Activated CD8-positive, alpha-beta memory T cell treated with anti-CD3 and anti-CD28 coated beads, Interleukin-2, amount 50 U/mL, for 48 hours (primary cell): ENCODE measurements around the gene COX7A2L.
A peak's percentile ranks its signal among the peaks of the same experiment; 100 is the strongest.
"Not testable (repeated sequence)": the region's sequence is repeated elsewhere in the genome, so short reads cannot be mapped to it uniquely, and the experiment has no call there.

Experiments used
- DNase-seq: peaks from one replicate; pipeline ENCODE4 v3.0.0-alpha.2; 2020

COX7A2L gene

DNA sequence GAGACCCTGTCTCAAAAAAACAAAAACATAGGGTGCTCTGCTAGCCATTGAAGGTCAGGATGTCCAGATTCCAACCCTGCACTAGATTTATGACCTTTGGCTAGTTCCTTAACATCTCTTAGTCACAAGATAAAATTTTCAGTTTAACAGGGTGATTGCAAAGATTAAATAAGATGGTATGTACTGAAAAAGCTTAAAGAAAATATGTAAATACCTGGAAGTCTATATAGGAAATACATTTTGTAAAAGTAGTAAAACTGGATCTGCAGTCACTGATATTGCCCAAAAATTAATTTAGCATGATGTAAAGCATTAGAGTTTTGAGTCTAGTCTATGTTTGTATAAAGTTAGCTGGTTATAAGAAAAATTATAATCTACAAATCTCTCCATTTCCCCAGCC, 5.4 kb upstream of the COX7A2L start:
- no peak for DNase-seq

DNA sequence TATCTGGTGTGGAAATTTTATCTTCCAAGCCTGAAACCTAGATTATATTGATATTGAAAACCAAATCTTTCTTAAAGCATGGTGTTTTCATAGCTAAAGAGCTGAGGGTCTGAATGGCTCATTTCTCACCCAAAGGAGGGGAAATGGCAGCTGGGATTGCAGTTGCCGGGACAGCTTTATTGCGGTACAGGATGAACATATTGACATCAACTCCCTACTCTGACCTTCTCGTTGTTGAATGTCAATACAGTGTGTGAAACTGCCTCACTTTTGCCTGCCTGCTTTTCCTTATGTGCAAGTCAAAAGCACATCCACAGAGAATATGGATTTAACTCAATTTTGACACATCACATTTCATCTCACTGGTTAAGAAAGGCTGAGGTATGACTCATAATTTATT, 3.6 kb upstream of the COX7A2L start:
- DNase-seq = no peak

DNA sequence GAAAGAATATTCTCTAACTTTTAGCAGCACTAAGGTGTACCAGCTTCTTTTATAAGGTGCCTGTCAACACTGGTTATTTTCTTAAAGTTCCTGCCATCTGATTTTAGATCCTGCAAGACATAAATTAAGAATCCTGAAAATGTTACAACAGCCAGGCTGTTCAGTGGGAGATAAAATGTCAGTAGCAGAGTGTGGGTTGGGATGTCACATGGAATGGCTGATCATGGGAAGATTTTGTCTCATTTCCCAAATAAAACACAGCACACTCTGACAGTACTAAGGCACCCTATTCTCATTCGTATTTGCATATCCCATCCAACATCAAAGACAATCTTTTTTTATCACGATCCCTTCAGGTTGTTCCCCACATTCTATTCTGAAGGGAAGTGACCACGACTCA, 2.4 kb upstream of the COX7A2L start:
- no peak for DNase-seq

DNA sequence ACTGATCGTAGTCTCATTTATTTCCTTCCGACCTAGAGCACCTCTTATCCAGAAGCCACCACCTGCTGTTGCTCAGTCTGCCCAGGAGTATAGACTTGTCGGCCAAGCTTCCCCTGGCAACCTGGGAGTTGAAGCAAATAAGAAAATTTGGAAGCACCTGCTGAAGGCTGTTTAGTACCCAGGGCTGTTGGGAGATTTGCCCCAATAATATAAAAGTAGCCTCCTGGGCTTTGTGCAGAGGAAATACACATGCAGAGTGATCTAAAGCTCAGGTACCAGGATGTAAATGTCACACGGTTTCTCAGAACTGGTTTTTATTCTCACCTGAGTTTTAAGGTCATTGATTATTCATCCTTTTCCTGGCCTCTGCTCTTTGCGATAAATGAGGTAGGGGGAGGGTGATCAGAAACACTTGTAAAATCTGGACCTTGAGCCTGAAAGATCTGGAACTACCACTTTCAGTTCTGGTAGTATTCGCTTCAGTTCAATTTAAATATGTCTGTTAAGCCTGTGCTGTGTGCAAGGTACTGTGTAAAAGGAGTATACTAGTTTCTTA, 789 bp upstream of the COX7A2L start:
- DNase-seq = no peak

DNA sequence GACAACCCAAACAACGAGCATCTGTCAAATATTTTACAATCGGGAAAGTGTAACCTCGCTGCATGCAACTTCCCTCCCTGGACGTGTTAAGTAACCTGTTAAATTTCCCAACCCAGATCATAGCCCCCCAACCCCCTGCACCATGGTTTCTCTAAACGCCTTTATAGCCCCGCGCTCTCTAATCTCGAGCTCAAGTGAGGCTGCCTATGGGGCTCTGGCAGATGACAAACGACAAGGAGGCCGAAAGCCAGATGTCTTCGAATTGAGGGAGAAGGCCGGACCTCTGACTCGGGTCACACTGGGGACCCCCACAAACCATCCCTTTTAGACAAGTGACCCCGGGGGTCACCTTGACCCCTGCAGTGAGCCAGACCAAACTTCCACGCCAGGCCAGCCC, 526 bp downstream of the COX7A2L start:
- no peak for DNase-seq

DNA sequence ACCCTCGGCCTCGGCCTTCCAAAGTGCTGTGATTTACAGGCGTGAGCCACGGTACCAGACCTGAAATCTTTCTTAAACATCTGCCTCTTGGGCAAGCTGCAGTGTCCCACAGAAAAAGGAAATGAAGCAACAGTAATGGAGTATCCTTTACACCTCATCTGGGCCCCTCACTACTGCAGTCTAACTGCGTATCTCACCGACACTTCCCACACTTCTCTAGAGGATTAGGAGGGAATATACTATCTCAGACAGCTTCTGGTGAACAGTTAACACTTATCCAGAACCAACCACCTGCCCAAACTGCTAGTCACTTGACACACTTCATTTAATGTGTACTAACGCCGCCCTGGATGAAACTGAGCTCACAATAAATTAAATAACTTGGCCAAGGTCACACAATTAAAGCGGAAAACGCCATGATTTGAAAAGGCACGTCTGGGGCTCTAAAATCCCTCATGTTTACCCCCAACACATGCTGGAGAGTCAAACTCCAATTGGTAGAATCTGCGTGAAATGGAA, 993 bp downstream of the COX7A2L start:
- peak; percentile 69 for DNase-seq

DNA sequence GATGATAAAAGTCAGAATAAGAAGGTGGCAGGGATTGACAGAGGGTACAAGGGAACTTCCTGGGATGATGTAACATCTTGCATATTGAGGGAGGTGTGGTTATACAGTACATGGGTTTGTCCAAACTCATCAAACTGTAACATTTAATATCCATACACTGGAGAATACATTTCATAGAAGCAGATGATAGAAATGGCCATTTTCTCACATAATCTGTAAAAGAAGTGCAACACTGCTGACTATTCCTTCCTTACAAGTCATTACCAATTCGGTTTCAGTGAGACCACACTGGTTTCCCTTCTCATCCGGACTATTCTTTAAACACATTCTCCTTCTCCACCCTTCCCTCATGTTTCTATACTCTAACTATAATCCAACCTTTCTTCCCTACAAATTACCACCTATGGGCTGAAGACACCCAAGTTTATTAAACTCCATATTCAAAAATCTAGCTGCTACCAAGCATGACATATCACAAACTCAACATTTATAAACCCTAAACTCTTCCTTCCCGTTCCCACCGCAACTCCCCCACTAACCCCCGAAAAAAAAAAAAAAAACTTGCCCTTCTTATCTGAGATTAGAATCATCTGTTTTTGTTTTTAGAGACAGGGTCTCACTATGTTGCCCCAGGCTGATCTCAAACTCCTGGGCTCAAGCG, 1.6 kb downstream of the COX7A2L start:
- DNase-seq = no peak

DNA sequence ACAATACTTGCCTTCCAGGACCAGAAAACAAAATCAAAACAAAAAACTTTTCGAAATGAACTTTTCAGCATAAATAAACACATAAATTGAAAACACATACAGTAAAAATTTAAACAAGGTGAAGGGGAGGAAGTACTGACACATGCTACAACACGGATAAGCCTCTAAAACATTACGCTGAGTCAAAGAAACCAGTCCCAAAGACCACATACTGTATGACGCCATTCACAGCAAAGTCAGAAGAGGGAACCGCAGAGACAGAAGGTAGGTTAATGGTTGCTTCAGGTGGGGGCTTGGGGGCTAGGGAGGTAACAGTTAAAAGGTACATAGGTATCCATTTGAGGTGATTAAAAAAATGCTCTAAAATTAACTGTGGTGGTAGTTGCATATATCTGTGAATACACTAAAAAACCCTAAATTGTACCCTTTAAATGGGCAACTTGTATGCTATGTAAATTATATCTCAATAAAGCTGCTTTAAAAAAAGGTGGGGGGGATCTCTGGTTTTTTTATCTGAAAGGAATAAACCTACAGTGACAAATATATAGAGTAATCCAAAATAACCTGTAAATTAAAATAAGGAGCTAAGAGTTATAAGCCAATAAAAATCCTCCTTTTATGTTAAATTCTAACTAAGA, 7.1 kb downstream of the COX7A2L start:
- no peak for DNase-seq

DNA sequence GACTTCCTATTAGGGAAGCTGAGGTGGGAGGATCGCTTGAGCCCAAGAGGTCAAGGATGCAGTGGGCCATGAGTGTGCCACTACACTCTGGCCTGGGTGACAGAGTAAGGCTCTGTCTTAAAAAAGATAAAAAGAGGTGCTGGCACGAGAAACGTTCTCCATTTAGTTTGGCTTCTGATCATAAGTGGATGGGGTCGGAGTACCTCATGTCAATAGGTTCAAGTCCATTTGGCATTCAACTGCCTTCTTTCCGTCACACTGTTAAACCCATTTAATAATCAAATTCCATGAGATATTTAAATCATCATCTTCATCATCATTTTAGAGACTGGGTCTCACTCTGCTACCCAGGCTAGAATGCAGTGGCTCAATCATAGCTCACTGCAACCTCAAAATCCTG, 9.2 kb downstream of the COX7A2L start:
- DNase-seq = no peak

DNA sequence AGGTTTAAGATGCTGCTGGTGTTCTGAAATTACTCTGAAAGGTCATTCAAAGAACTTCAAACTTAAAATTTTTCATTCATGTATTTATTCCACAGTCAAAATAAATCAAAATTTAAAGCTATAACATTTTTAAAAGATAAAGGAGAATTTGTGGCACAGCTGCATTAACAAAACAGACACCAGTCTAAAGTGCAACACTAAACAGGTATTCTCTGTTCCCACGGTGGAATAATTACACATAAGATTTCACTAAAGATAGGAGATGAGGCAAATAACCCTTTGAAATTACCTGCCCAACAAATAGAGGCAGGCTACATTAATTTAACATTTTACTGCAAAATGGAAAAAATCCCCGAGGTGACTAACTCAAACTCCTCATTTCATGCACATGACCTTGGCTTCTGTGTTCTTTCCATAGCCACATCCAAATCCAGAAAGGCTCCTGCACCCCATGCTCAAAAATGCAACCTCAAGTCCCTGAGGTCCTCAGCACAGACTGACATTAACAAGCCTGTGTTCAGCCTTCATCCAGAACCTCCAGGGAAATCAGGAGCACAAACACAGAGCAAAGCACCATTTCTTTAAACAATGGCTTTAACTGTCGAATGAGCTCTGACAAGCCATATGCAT, 10.5 kb downstream of the COX7A2L start:
- DNase-seq = no peak

DNA sequence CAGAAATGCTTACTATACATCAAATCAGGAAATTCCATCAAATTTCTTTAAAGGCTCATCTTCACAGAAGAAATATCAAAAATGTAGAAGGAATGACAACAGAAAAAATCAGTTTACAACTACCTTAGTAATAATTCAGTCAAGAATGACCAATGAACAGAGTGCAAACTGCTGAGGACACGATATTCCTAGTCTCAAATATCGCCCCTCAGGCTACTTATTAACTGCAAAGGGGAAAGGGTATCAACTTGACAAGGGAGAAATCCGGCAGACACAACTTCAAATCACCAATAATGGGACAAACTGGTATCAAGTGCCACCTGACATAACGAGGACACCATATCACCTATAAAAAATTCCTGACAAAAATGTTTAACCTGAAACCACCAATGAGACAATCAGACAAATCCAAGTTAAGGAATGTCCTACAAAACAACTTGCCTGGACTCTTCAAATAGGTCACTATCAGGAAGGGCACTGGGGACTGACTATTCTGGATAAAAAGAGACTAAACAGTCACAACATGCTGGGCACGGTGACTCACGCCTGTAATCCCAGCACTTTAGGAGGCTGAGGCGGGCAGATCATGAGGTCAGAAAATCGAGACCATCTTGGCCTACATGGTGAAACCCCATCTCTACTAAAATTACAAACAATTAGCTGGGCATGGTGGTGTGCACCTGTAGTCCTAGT, 12.8 kb downstream of the COX7A2L start:
- no peak for DNase-seq

DNA sequence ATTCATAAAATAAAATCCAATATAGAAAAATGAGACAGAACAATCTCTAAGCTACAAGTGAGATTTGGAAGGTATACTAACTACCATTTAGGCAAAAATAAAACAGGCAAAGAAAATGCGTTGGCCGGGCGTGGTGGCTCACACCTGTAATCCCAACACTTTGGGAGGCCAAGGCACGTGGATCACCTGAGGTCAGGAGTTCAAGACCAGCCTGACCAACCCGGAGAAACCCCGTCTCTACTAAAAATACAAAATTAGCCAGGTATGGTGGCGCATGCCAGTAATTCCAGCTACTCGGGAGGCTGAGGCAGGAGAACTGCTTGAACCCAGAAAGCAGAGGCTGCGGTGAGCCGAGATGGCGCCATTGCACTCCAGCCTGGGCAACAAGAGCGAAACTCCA, 13.5 kb downstream of the COX7A2L start:
- not testable (repeated sequence) for DNase-seq

DNA sequence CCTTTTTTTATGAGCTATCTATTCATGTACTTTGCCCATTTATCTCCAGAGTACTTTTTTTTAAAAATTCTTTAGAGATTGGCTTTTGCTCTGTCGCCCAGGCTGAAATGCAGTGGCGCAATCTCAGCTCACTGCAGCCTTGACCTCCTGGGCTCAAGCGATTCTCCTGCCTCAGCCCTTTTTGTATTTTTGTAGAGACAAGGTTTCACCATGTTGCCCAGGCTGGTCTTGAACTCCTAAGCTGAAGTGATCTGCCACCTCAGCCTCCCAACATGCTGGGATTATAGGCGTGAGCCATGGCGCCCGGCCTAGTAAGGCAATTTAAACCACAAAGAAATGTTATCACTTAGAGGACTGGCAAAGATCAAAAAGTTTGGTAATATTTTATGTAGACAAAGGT, 14.2 kb downstream of the COX7A2L start:
- not testable (repeated sequence) for DNase-seq

DNA sequence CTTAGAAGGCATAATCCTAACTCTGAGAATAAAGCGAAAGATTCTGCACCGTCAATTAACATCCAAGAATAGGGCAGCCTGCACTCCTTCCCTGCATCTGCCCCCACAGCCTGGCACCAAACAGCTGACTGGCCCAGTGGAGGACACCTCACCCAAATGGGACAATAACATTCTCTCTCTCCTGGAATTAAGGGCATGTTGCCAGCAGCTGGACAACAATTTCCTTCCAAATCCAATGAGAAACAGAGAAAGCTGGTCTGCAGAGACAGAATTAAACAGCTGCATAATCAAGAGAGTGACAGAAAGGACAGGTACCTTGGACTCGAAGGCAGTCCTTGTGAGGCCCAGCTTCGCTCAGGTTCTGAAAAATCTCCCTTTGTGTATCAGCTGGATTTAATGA, 15.0 kb downstream of the COX7A2L start:
- no peak for DNase-seq

DNA sequence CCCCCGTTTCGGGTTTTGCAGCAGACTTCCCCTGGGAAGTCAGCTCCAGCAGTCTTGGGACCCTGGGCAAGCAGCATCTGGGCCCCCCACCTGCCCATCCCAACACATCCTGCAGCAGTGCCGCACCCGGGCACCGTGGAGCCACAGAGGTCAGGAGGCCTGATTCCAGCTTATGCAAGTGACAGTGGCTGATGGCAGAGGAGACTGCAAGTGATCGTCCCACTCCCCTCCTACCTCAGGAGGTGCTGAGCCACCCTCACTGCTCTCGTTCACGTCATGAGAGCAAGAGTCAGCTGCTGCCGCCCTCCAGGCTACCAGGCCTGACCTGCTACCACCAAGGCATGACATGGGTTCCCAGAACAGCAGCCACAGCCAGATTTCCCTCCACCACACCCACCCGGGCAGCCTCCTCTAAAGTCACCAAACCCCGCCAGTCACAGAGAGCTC, 18.2 kb downstream of the COX7A2L start:
- no peak for DNase-seq

DNA sequence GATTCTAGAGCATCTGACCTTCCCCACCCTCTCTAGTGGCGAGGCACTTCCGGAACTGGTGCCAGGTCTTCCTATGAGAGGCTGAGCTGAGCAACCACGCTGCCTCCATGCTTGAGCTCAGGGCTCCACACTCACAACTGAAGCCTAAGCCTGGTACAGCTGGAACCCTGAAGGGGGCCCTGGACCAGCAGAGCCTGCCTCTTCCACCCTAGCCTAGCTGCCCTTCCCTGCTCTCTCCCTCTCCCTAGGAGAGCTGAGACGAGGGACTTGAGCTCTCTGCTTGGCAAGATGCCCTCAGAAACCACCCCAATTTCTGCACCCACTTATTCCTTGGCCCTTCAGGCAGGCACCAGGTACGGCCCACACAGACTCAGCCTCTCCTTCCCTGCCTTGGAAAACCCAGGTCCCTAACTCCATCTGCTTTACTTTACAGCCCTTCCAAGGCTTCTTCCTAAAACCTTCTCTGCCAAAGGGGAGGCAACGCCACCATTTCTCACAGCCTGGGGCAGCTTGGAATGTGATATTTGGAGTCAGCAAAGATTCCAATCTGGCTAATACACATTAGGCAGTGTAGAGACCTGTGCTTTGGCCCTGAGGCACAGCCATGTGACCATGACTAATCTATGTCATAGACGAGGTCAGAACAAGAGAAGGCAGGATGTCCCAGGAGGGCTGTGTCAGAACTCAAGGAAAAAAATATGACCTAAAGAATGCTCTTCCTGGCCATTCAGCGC, 18.8 kb downstream of the COX7A2L start:
- DNase-seq = no peak

DNA sequence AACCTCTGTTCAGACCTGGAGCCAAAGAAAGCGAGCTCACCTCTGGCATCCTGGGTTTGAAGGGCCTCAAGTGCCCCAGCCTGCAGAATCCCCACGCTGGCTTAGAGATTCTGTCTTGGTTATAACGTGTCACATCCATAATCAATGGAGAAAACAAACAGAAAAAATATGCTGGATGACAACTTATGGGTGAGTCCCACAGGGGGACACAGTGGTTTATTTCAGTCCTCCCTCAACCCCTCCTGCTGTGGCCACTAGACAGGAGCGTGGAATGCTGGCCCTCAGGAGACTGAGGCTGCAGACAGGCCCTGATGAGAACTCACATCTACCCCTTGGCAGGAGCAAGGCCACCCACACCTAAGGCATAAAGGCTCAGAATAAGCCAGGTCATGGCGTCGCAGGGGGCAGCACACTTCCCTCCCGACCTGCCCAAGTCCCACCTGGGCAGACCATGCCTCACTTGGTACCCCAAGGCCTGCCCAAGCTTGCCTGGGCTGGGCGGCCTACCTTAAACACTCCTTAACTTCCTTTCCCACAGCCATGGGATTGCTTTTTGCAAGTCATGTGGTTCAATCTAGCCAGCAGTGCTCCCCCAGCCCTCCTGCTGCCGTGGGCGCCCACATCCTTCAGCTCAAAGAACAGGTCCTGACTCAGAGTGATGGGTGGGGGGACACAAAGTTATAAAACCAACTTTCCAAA, 19.9 kb downstream of the COX7A2L start:
- DNase-seq = no peak

DNA sequence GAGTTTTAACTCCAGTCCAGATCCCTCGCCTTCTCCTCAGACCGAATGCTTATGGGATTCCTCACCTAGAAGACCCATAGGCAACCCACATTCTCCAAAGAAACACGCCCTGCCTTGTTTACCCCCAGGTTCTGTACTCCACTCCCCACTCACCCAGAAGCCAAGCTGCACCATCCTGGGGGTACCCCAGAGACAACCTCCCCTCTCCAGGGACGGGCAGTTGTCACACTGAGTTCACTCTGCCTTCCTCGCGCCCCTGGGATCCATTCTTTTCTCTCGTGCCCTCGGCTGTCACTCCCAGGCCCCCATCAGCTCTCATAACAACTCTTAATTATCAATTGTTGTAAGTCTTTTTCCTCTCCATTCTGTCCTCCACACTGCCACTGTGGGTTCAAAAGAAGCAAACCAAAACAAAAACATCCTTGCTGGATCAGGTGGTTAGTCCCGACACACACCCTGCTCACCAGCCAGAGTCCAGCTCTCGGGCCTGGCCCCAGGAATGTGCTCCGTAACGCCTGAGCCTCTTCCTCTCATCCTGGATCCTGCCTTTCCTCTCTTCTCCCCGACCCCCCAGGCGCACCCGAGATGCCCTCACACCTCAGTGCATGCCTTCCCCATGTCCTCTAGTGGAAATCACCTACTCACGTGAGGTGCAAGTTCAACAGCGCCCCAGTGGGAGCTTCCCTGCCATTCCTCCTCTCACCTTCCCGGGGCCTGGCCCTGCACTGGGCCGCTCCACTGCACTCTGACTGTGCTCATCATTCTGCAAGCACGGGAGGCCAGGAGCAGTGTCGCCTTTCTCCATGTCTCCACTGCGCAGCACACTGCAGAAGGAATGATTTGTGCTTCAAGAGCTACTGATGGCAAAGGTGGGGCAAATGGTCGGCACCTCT, 20.7 kb downstream of the COX7A2L start:
- no peak for DNase-seq

DNA sequence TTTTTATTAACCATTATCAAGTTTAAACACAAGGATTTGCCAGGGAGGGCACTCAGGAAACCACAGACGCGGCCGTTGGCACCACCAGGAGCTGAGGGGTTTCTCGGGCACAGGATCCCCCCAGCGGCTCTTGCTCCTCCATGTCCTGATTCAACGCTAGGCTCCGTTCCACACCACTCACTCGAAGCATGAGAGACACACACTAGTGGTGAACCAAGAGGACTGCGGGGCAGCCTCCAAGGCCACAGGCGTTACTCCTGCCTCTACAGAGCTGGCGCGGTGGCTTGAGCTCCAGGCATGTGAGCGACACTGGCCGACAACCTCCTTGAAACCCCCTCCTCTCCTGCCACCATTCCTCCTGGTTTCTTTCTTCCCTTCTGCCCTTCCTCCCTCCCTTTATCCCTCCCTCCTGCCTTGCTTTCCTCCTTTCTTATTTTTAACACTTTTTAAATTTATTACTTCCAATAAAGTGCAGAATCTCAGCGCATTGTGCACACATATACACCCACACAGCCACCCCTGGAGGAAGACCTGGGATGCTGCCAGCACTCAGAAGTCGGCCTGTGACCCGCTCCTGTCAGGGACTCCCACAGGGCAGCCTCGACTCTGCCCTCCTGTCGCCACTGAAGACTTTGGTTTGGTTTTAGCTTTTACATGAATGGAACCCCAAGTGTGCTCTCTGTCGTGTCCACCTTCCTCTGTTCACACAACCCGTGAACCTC, 21.7 kb downstream of the COX7A2L start:
- no peak for DNase-seq

DNA sequence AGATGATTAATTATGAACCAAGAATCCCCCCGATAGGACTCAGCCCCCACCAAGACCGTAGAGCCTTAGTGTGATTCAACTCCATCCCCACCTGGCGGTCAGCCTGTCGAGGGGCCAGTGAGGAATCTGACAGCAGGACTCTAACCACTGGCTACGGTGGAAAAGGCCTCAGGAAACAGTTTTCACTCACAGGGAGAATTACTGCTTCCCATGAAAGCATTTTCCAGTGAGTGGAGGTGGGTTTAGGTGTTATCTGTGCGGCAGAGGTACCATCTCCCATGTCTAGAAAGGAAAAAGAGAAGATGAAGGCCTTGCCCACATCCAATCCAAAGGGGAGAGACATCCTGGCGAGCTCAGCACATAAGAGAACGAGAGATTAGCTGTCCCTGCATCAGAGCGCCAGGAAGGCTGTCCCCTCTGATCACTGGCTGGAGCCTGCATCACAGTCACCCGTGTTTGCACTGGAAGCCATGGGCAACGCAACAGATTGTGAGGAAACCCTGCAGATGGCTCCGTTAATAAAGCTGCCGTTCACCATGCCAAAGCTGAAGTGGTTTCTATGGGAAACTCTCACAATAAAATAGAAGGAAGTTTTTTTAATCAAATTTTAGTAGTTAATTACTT, 22.3 kb downstream of the COX7A2L start:
- DNase-seq = no peak
